HG02973 (cell line): Measurements from ENCODE around the gene ESYT2.

Source experiments
- ATAC-seq: cut with Tn5 transposase; IDR thresholded peaks from one replicate; pipeline ENCODE4 v1.9.1; 2021; ENCODE audit warnings: moderate library complexity; ENCODE audit not compliant: unreplicated experiment

ESYT2 gene

DNA sequence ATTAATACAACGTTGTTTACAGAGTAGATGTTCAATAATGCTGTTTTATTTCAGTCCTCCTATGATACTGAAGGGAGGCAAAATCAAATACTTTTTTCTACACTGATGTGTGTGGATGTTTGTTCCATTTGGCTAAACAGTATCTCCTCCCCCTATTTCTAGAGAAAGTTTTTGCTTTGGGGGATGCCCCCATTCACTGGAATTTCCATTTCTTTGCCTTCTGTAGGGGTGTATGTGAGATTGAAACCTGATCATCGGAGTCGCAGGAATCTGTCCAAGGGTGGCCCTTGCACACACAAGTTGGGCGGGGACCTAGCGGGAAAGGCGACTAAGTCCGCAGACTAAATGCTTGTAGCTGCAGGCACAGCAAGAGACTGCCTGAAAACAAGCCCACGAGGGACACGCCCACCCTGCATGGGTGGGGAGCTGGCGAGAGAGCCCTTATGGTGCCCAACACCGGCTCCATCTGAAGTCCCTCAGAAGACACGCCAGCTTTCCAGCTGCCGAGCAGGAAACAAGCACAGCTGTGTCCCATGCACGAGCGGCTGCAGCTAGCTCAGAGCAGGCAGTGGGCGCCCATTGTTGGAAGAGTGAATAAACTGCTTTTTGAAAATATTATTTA lies 58.0 kb downstream of the ESYT2 start:
- no peak for ATAC-seq

DNA sequence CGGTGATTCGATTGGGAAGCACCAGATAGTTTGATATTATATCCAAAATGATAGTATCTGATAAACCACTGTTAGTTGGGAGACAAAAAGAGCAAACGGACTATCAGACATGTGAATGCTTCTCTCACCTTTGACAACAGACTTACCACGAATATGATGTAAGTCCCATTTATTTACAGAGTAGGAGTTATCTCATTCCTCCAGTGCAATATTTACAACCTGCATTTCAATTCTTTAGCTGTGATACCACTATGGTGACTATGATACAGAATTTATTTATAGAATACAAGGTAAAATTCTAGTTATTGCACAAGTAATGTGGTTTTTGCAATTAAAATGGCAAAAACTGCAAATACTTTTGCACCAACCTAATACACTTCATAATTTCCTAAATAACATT lies 61.6 kb downstream of the ESYT2 start:
- no peak for ATAC-seq

DNA sequence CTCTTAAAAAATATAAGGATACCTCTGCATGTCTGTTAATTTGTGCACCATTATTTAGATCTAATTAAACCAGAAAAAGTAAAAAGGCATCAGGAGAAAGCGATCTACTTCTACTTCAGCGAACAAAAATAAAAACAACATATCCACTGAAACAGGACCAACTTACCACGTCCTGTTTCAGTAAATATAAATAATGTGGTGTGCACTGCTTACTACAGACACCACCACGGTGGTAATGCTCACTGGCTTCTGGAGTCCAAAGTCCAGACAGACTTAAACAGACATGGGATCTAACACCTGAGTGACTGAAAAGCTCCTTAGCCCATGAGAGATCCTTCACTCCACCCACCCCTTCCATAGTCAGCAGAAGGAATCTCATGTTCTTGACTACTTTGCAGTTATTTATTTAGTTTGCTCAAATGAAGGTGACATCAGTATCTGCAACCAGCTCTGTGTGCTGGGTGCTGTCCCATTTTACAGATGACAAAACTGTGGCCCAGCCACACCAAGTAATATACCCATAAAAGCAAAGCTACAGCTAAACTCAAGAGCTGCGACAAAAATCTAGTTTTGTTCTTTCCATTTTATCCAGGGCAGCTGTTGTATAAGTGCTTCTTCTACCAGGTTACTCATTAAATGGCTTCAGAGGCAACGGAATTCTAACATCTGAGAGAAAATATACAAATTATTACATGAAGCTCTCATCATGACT lies 62.6 kb downstream of the ESYT2 start:
- no peak for ATAC-seq

DNA sequence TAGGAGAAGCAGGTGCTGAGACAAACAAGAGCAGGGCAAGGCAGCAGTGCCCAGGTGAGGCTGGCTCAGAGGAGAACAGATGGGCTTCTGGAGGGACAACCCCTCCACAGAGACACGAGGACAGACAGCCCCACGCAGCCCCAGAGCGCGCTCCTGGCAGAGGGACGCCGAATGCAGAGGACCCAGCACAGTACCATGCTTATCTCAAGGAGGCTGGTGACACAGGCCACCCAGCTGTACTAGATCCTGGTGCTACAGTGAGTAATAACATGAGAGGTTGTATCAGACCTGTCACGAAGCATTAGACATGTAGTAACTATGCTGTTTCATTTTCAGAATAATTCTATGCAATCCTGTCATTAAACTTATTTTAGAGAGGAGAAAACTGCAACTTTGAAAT lies 64.3 kb downstream of the ESYT2 start:
- no peak for ATAC-seq

DNA sequence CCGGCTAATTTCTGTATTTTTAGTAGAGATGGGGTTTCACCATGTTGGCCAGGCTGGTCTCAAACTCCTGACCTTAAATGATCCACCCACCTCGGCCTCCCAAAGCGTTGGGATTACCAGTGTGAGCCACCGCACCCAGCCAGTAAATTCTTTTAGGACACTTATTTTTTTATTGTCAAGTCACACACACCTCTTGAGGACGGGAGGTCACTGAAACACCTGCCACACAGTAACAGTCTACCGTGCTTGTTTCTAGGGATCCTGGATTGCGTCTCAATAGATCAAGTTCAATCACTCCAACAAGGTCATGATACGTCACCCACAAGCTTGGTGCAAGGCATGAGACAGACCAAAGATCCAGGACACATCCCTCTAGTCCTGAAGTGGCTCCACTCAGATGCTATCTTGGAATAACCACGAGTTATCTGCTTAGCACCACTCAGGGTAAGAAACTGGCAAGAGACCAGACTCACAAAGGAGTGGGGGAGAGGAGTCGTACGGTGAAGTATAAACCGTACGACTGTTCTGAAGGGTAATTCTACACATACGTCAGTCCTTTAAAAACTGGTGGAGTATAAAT lies 65.8 kb downstream of the ESYT2 start:
- no peak for ATAC-seq

DNA sequence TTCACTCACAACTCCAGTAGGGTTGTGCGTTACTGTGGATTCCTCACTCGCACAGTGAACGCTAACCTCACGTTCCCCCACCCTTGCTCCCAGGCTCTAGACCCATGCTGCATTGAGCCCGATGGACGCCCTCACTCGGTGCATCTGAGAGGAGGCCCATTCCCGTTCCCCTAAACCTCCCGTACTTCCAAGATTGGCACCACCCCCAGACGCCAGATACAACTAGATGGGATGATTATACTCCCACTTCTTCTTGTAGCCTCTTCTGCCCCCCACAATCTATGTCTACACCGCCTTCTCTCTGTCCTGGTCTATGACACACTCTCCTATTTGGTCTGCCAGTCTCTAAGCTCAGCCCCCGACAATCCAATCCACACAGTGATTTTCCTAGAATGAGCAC lies 67.4 kb downstream of the ESYT2 start:
- ATAC-seq = no peak

DNA sequence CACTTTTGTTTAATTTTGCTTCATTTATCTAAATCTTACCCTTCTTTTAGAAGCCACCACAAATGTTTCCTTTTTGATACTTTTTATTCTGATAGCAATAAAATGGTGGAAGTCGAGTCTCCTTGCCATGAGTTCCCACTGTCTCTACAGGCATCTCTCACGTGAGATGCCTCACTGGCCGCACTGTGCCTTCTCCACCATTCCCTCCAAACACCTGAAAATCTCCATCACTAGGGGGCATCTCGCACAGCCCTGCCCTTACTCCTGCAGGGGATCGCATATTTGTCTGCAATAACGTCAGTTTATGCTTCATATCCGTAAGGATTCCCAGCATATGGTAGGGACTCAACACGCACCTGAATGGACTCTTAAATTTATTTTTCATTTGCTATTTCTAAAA lies 68.4 kb downstream of the ESYT2 start:
- no peak for ATAC-seq

DNA sequence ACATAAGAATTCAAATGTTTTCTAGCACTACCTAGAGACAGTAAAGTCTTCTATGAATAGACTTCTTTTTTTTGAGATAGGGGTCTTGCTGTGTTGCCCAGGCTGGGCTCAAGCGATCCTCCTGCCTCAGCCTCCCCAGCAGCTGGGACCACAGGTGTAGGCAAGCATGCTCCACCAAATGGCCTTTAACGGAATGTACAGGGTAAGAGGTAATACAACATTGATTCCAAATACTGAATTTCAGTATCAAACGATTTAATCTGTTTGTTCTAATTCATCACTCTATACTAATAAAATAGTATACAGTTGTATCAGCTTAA lies 68.9 kb downstream of the ESYT2 start:
- ATAC-seq = no peak

DNA sequence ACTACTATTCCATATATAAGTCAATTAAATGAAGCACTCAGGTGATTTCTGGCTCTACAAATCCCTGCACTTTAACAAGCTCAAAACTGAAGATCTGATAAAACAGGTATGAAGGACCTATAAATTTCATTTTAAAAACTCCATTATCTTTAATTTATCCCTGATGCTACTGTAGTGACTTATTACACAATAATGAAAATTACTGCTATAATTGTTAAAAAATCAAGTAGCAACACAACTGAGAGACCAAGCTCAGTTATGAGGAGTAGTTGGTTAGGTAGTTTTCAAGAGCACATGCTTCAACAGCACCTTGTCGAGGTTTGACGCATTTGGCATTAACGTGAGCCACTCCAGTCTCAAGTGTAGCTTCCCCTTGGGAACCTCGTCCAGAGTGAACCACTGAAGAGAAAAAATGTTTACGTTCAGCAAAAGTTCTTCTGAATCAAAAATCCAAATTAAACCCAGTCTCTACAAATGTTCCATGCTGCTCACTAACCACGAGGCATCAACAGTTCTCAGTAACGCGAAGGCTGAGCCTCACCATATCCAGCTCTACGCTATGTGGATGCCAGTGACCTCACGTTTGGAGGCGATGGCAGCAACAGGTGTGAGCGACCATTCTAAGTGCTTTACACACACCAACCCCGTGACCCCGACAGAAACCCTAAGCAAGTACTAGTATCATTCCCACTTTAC lies 69.4 kb downstream of the ESYT2 start:
- no peak for ATAC-seq

DNA sequence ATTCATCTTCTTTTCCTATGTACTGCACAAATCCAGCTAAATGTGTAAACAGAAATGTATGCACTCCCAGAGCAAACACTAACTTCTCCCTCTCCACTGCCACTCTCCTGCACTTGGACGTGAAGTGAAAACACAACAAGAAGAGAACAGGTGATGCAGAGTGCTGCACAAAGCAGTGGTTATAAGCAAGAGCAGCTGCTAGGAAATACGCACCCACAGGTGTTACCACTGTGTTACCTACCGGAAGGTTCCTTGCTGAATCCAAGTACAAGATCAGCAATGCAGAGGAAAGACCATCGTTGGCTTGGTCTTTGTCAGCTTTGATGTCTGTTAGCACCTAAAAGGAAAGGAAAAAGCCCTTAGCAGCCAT lies 70.1 kb downstream of the ESYT2 start:
- no peak for ATAC-seq

DNA sequence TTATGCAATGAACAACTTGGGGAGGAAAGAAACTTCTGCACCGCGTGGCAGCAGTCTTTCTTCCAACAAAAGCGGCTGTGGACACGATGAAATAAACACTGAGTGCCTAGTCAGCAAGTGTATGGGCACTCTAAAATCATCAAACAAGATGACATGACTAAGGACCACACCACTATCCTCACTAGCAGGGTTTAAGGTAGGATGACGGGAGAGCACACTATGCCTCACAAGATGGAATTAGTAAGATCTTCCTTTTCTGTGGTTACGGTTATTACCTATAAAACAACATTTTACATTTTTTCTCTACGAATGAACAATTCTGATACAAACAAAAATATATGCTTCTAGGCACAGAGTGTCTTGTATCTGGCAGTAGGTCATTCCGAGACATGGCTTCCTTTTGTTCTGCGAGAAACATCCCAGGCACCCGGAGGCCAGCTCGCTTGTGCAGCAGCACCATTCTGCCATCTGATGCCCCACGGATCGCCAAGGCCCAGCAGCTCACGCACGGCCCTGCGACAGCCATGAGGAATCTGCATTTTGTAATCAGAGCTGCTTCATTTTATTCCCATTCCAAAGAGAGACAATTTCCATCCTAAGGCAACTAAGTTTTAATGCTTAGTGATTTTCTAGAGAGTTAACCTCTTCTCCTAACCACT lies 70.6 kb downstream of the ESYT2 start:
- no peak for ATAC-seq

DNA sequence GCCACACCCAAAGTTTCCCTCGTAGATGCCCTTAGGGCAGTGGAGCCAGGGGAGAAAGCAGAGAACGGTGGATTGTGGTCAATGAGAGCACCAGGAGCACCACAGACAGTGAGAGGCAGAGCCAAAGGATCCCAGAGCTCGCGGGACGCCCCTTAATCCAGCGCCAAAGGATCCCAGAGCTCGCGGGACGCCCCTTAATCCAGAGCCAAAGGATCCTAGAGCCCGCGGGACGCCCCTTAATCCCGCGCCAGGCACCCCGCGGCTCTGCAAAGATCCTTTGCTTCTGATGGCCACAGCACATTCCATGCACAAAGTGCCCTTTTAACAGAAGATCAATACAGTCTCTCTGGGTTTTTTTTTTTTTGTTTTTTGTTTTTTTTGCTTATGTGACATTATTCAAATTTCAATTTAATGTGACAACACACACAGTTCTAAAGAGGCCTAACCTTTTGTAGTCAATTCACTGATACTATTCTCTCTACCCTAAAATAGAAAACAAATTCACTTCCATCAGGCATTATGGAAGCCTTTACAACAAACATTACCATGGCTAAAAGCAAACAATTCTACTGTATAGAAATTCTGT lies 71.8 kb downstream of the ESYT2 start:
- ATAC-seq = no peak

DNA sequence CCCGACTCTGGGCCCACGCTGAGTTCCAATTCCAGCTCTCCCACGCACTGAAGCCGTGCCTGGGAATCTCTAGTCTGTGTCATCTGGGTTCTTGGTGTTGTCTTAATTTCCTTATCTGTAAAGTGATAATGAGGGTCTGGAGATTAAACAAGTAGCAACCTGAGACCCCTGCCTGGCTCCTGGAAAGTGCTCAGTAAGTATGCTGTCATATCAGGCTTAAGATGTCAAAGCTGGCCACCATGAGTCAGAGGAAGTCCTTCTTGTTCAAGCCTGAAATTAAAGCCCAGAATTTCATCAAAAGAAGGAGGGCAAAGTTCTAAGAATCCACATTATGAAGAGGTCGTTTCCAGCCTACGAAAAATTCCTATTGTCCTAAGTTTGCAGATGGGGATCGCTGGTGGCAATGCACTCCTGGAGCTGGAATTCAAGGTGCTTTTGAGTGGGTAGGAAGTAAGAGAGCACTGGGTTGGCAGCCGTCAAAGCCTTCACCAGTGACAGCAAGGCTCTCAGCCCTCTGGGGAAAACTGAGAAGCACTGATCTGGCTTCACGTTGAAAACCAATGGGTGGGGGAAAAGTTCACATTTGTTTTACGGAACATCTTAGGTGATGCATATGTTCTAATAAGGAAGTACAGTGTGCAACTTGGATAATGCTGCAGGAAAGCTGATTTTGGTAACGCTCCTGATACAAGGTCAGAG lies 74.4 kb downstream of the ESYT2 start:
- ATAC-seq = no peak

DNA sequence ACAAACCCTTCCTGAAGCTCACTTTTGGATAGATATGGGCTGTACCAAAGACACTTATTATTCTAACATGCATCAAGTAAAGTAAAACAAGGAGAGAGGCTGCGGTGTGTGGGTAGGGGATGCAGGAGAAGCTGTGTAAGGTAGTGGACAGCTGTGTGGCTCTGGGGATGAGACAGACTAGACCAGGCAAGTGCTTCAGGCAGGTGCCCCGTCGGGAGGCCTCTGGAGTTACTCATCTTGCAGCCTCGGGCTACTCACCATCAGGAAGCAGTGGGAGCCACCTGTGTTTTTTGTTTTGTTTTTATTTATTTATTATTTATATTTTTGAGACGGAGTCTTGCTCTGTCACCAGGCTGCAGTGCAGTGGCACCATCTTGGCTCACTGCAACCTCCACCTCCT lies 75.4 kb downstream of the ESYT2 start:
- no peak for ATAC-seq

DNA sequence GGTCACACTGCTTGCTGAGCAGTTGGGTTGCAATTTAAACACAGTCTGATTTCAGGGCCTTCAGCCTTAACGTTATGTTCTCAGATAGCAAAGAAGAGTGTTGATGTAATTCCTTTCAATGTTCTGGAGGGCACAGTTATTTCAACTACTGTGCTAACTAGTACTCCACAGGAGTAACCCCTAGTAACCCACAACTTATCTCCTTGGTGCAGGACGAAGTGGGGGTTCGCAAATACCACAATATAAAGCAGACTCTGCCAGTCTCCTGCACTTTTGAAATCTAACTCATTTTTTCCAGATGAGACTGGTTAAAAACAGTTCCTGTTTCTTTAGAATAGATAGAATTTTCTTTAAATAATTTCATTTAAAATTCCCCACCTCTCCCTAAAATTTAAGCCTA lies 77.6 kb downstream of the ESYT2 start:
- no peak for ATAC-seq

DNA sequence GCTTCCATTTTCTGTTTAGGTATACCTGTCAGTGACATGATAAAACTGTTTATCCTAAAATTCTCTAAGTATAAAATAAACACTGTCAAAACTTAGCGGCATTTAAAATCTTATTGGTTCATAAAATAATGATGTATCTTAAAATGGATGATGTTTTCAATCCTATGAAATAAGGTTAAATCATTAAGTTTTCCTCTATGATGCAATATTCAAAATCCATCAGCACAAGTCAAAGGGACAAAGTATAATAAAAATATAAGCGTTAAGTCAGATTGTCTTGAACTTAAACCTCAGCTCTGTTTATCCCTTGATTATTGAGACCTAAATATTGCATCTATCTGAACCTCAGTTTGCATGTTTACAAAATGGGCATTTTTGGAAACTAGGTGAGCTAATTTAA lies 78.1 kb downstream of the ESYT2 start:
- no peak for ATAC-seq

DNA sequence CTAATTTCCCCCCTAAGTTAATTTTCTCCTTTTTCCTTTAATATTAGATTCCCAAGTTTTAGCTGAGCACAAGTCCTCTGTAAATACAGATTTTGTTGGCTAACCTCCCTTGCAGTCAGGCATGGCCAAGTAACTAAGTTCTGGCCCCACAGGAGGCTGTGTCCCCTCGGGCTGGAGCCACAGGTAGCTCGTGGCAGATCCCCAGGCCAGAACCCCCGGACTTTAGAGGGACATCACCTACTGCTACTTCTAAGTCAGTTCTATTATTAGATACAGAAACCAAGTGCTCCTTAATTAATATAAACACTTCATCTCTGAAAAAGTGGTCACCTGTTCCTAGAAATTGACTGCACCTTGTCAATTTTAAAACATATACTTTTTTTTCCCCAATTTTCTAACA lies 78.6 kb downstream of the ESYT2 start:
- ATAC-seq = no peak

DNA sequence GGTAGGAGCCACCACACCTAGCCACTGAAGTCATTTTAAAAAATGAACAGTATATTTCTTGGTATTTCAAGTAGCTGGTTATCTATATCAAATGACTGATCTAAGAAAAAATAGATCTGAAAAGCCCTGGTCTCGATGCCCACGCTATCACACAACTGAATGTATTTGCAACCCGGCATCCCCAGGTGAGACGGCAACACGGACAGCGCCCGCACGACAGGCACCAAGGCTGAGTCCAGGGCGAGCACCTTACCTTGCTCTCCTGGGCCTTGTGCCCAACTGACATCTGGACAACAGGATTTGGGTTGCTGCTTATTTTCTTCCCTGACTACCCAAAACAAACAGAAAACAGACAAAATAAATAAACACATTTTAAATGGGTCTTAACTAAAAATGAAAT lies 79.9 kb downstream of the ESYT2 start:
- no peak for ATAC-seq

DNA sequence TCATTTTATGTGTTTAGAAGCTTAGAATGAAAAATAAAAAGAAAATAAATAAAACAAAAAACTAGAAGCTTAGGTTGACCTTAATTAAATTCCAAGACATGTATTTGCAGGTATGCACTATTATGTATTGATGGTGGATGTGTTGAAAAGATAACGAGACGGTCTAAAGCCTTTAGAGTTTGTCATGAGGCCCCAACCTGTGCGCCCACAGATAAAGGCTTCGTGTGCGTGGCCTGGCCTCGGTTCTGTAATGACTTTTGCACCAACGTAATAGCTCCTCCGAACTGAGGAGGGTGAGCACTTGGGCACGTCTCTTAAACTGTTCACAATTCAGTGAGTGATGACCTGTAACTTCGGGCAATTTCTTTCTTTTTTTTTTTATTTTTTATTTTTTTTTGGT lies 81.0 kb downstream of the ESYT2 start:
- no peak for ATAC-seq

DNA sequence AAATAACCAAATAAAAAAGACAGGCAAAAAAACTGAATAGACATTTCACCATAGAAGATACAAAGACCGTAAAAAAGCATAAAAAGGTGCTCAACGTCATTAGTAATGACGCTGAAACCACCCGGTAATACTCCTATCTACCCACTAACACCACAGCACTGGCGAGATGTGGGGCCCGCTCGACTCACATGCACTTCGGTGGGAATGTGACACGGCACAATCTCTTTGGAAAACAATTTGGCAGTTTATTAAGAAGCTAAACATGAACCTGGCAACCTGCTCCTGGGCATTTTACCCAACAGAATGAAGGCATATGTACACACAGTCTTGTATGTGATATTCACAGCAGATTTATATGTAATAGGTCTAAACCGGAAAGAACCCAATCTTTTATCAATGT lies 81.9 kb downstream of the ESYT2 start:
- ATAC-seq = no peak

DNA sequence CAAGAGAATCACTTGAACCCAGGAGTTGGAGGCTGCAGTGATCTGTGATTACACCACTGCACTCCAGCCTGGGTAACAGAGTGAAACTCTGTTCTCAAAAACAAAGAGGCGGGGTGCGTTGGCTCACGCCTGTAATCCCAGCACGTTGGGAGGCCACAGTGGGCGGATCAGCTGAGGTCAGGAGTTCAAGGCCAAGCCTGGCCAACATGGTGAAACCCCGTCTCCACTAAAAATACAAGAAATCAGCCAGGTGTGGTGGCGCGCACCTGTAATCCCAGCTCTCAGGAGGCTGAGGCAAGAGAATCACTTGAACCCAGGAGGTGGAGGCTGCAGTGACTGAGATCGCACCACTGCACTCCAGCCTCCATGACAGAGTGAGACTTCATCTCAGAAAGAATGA lies 82.4 kb downstream of the ESYT2 start:
- no peak for ATAC-seq
